H1 (cell line): ENCODE measurements around the gene ELP4. TPM values are rescaled to one million over a fixed set of nuclear protein-coding genes. Genes with fewer than 3 reads are reported as not detected.

Source experiments
- RAD21 ChIP-seq, 2 experiments: IDR thresholded peaks in 1 of 2; conservative IDR thresholded peaks in 1 of 2; 2 replicates each; pipeline ENCODE4 v1.6.1; 2011; ENCODE audit warnings: low read depth in 2 of 2, low read length in 2 of 2, improper control_type of control experiment in 1 of 2, inconsistent platforms in 1 of 2, mild to moderate bottlenecking in 1 of 2, moderate library complexity in 1 of 2
- SP1 ChIP-seq: IDR thresholded peaks from 2 replicates; pipeline ENCODE4 v1.6.1; 2011; ENCODE audit warnings: low read depth, low read length
- TAF7 ChIP-seq: optimal IDR thresholded peaks from 2 replicates; pipeline ENCODE3; 2011; ENCODE audit warnings: low read depth, mild to moderate bottlenecking, inconsistent platforms, low read length, moderate library complexity, borderline replicate concordance
- polyA plus RNA-seq, 7 experiments: library from polyadenylated mRNA; depleted of rRNA in 3 of 7; stranded (reverse) in 5 of 7; unstranded in 2 of 7; fragments of >200 nt in 5 of 7; fragments of 200-250 nt in 2 of 7; gene quantifications; 1 replicate in 5 of 7; 2 replicates in 1 of 7; 4 replicates in 1 of 7; pipeline versions ENCODE4 v1.2.1 to v1.2.3, GENCODE V29; 2011 to 2013; ENCODE audit warnings: missing spikeins in 2 of 7, mixed read lengths in 2 of 7
- total RNA-seq: library from RNA; stranded (reverse); fragmentation: NEBNext Ultra II Directional; extraction: Animal tissue kit (Norgen Biotek cat#: 25700); gene quantifications from 2 replicates; pipeline ENCODE4 v1.2.1, GENCODE V29; 2021
- TF ChIP-seq, protein P1 (sequence below): fragments of 300-600 bp; sonication (generic); IDR thresholded peaks from 2 replicates; pipeline ENCODE4 v1.7.1; 2012; ENCODE audit warnings: low read length, moderate library complexity, mild to moderate bottlenecking, inconsistent platforms; ENCODE audit not compliant: insufficient replicate concordance

The ELP4 gene
- total and polyA plus RNA-seq, 2 of the 8 experiments (the other 6 are each of a cell fraction or from before 2014, with no cell fraction given) = 14.0 to 18.6 TPM

DNA sequence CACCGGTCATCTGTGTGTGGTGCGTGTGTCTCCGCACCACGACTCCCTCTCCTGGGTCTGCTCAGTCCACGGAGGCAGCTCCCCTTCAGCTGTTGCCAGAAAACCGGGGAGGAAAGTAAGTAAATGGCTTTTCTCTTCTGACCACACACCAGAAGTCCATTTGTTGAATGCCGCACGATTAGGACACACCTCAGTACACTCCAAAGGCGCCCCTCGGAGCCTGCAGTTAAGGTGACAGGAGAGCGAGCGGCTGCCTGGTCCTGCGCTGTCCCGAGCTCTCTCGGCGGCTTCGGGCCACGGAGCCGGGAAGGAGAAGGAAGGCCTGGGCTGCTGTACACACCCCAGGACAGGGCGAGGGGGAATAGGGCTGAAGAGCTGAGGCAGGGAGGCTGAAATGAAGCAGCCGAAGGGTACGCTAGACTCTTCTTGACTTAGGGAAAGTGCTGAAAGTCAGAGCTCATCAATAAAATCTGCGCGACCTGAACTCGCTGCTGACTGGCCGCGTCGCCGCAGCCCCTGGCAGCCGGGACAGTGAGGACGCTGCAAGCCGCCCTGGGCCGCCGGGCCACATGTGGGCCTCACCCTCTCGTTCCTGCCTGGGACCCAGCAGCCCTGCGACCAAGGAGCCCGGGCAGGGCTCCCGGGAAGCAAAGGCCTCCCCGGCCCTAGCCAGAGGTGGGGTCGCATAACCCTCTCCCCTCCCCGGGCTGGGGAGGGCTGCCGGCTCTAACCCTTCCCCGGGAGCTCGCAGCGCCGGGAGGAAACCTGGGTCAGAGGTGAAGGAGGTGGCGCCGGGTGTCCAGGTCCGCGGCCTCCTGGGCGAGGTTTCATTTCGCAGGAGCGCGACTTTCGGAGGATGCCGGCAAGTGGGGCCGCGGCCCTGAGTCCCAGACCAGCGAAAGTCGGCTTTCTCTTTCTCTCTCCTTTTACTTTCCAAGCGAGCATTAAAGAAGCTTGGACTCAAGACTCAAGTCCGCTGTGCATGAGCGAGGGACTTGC, 303.1 kb downstream of the ELP4 start (continued):
- TF ChIP-seq, protein P1, sequence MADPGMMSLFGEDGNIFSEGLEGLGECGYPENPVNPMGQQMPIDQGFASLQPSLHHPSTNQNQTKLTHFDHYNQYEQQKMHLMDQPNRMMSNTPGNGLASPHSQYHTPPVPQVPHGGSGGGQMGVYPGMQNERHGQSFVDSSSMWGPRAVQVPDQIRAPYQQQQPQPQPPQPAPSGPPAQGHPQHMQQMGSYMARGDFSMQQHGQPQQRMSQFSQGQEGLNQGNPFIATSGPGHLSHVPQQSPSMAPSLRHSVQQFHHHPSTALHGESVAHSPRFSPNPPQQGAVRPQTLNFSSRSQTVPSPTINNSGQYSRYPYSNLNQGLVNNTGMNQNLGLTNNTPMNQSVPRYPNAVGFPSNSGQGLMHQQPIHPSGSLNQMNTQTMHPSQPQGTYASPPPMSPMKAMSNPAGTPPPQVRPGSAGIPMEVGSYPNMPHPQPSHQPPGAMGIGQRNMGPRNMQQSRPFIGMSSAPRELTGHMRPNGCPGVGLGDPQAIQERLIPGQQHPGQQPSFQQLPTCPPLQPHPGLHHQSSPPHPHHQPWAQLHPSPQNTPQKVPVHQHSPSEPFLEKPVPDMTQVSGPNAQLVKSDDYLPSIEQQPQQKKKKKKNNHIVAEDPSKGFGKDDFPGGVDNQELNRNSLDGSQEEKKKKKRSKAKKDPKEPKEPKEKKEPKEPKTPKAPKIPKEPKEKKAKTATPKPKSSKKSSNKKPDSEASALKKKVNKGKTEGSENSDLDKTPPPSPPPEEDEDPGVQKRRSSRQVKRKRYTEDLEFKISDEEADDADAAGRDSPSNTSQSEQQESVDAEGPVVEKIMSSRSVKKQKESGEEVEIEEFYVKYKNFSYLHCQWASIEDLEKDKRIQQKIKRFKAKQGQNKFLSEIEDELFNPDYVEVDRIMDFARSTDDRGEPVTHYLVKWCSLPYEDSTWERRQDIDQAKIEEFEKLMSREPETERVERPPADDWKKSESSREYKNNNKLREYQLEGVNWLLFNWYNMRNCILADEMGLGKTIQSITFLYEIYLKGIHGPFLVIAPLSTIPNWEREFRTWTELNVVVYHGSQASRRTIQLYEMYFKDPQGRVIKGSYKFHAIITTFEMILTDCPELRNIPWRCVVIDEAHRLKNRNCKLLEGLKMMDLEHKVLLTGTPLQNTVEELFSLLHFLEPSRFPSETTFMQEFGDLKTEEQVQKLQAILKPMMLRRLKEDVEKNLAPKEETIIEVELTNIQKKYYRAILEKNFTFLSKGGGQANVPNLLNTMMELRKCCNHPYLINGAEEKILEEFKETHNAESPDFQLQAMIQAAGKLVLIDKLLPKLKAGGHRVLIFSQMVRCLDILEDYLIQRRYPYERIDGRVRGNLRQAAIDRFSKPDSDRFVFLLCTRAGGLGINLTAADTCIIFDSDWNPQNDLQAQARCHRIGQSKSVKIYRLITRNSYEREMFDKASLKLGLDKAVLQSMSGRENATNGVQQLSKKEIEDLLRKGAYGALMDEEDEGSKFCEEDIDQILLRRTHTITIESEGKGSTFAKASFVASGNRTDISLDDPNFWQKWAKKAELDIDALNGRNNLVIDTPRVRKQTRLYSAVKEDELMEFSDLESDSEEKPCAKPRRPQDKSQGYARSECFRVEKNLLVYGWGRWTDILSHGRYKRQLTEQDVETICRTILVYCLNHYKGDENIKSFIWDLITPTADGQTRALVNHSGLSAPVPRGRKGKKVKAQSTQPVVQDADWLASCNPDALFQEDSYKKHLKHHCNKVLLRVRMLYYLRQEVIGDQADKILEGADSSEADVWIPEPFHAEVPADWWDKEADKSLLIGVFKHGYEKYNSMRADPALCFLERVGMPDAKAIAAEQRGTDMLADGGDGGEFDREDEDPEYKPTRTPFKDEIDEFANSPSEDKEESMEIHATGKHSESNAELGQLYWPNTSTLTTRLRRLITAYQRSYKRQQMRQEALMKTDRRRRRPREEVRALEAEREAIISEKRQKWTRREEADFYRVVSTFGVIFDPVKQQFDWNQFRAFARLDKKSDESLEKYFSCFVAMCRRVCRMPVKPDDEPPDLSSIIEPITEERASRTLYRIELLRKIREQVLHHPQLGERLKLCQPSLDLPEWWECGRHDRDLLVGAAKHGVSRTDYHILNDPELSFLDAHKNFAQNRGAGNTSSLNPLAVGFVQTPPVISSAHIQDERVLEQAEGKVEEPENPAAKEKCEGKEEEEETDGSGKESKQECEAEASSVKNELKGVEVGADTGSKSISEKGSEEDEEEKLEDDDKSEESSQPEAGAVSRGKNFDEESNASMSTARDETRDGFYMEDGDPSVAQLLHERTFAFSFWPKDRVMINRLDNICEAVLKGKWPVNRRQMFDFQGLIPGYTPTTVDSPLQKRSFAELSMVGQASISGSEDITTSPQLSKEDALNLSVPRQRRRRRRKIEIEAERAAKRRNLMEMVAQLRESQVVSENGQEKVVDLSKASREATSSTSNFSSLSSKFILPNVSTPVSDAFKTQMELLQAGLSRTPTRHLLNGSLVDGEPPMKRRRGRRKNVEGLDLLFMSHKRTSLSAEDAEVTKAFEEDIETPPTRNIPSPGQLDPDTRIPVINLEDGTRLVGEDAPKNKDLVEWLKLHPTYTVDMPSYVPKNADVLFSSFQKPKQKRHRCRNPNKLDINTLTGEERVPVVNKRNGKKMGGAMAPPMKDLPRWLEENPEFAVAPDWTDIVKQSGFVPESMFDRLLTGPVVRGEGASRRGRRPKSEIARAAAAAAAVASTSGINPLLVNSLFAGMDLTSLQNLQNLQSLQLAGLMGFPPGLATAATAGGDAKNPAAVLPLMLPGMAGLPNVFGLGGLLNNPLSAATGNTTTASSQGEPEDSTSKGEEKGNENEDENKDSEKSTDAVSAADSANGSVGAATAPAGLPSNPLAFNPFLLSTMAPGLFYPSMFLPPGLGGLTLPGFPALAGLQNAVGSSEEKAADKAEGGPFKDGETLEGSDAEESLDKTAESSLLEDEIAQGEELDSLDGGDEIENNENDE = no peak
- TF ChIP-seq RAD21 (IDR thresholded peaks at IDR 0.05 in 1 of 2, conservative IDR thresholded peaks at IDR 0.05 in 1 of 2; ENCODE audit: low read depth in 2 of 2, low read length in 2 of 2) (no peak), TAF7 (no peak), SP1 (no peak)
